DND-41 (cell line): ENCODE results near the gene UBE2Q2.

Experiments
- ATAC-seq: fragments of 200-7000 bp; cut with Tn5 transposase; 3 replicates; pipeline ENCODE4 v1.9.1; 2021; ENCODE audit warnings: low read depth; ENCODE audit not compliant: insufficient read depth
- DNase-seq: peaks from one replicate; pipeline ENCODE4 v3.0.0-alpha.2; 2020
- H2AFZ ChIP-seq: 2 replicates; pipeline ENCODE4 v1.6.0; 2012; ENCODE audit warnings: low read depth, low read length
- H3K27ac ChIP-seq: 2 replicates; pipeline ENCODE4 v1.5.1; 2012; ENCODE audit warnings: low read length, inconsistent platforms
- H3K27me3 ChIP-seq: fragments of 200-600 bp; sonication (generic); 2 replicates; pipeline ENCODE4 v1.6.0; 2012; ENCODE audit warnings: low read length, mild to moderate bottlenecking, inconsistent platforms; ENCODE audit not compliant: insufficient read depth, poor library complexity
- H3K36me3 ChIP-seq: 2 replicates; pipeline ENCODE4 v1.5.1; 2012; ENCODE audit warnings: low read length, inconsistent platforms; ENCODE audit not compliant: insufficient read depth
- H3K4me1 ChIP-seq: 2 replicates; pipeline ENCODE4 v1.5.1; 2012; ENCODE audit warnings: mild to moderate bottlenecking, low read length; ENCODE audit not compliant: insufficient read depth
- H3K4me2 ChIP-seq: 2 replicates; pipeline ENCODE4 v1.6.0; 2012; ENCODE audit warnings: mild to moderate bottlenecking, moderate library complexity, low read length, inconsistent platforms; ENCODE audit not compliant: insufficient read depth
- H3K4me3 ChIP-seq, 2 experiments: fragments of 200-600 bp in 1 of 2; shearing (Covaris generic) in 1 of 2; 2 replicates each; pipeline ENCODE4 v1.5.1; 2012 to 2016; ENCODE audit warnings: inconsistent platforms in 2 of 2, low read length in 2 of 2, mild to moderate bottlenecking in 2 of 2, low read depth in 1 of 2, moderate library complexity in 1 of 2
- H3K79me2 ChIP-seq: 2 replicates; pipeline ENCODE4 v1.6.0; 2012; ENCODE audit warnings: low read length, inconsistent platforms; ENCODE audit not compliant: insufficient read depth
- H3K9ac ChIP-seq: 2 replicates; pipeline ENCODE4 v1.6.0; 2012; ENCODE audit warnings: low read depth, mild to moderate bottlenecking, inconsistent platforms, low read length, moderate library complexity
- H3K9me3 ChIP-seq: 2 replicates; pipeline ENCODE4 v1.5.1; 2012; ENCODE audit warnings: low read length, moderate library complexity, mild to moderate bottlenecking, inconsistent platforms; ENCODE audit not compliant: insufficient read depth, severe bottlenecking
- H4K20me1 ChIP-seq: 2 replicates; pipeline ENCODE4 v1.6.0; 2012; ENCODE audit warnings: low read length; ENCODE audit not compliant: insufficient read depth
- CTCF ChIP-seq: IDR thresholded peaks from 2 replicates; pipeline ENCODE4 v1.5.1; 2012; ENCODE audit warnings: borderline replicate concordance, low read length, moderate library complexity, mild to moderate bottlenecking; ENCODE audit not compliant: poor library complexity, severe bottlenecking; ENCODE audit errors: extremely low read depth
- EZH2 ChIP-seq: IDR thresholded peaks from 3 replicates; pipeline ENCODE4 v1.6.1; 2012; ENCODE audit warnings: borderline replicate concordance, low read depth, mild to moderate bottlenecking, moderate library complexity, low read length, inconsistent platforms; ENCODE audit not compliant: severe bottlenecking

UBE2Q2 gene

GRCh38 chr15:75814794-75815193 lies 28.5 kb upstream of the UBE2Q2 start:
- Histone ChIP-seq H3K4me3 (no peak overlapping the region), H3K36me3 (no peaks in the 10 kb centered on the region), H3K9ac (no peak overlapping the region), H3K9me3 (no peaks in the 10 kb centered on the region), H3K4me2 (no peak overlapping the region), H3K27me3 (no peaks in the 10 kb centered on the region), H3K79me2 (no peaks in the 10 kb centered on the region), H3K27ac (no peak overlapping the region), H4K20me1 (no peaks in the 10 kb centered on the region), H3K4me1 (no peaks in the 10 kb centered on the region), H2AFZ (no peak overlapping the region)
- no peak for DNase-seq
- TF ChIP-seq CTCF (no peak), EZH2 (no peak)
- no peak for ATAC-seq

- H3K9ac ChIP-seq = no peak overlapping the region
- no peak overlapping the region for H3K4me2 ChIP-seq
- no peaks in the 10 kb centered on the region for H3K27me3 ChIP-seq
- no peak overlapping the region for H3K4me3 ChIP-seq
- TF ChIP-seq CTCF = no peak
- no peak for TF ChIP-seq EZH2
- ATAC-seq = no peak
- no peak overlapping the region for H2AFZ ChIP-seq
- DNase-seq = no peak
- no peaks in the 10 kb centered on the region for H3K4me1 ChIP-seq
- H3K79me2 ChIP-seq = no peaks in the 10 kb centered on the region
- H3K27ac ChIP-seq = no peak overlapping the region
- no peaks in the 10 kb centered on the region for H4K20me1 ChIP-seq
- H3K9me3 ChIP-seq = no peaks in the 10 kb centered on the region
- no peaks in the 10 kb centered on the region for H3K36me3 ChIP-seq
Measured at GRCh38 chr15:75815811-75816719, 27.2 kb upstream of the UBE2Q2 start.

GRCh38 chr15:75817138-75817935 lies 25.9 kb upstream of the UBE2Q2 start:
- no peaks in the 10 kb centered on the region for H3K4me1 ChIP-seq
- no peak overlapping the region for H2AFZ ChIP-seq
- no peak overlapping the region for H3K4me3 ChIP-seq
- ATAC-seq (no peak), DNase-seq (no peak)
- no peaks in the 10 kb centered on the region for H3K36me3 ChIP-seq
- no peak overlapping the region for H3K4me2 ChIP-seq
- H4K20me1 ChIP-seq = no peaks in the 10 kb centered on the region
- TF ChIP-seq CTCF (no peak), EZH2 (no peak)
- H3K9ac ChIP-seq = no peak overlapping the region
- H3K79me2 ChIP-seq = no peaks in the 10 kb centered on the region
- H3K27me3 ChIP-seq = no peaks in the 10 kb centered on the region
- H3K27ac ChIP-seq = no peak overlapping the region
- H3K9me3 ChIP-seq = no peaks in the 10 kb centered on the region
